Measurements from ENCODE around the gene IDH3A. TPM values are rescaled to one million over a fixed set of nuclear protein-coding genes. Genes with fewer than 3 reads are reported as not detected.

Gene IDH3A
- total and polyA plus RNA-seq, 11 donors, result 158 to 471 (median 290) TPM

DNA sequence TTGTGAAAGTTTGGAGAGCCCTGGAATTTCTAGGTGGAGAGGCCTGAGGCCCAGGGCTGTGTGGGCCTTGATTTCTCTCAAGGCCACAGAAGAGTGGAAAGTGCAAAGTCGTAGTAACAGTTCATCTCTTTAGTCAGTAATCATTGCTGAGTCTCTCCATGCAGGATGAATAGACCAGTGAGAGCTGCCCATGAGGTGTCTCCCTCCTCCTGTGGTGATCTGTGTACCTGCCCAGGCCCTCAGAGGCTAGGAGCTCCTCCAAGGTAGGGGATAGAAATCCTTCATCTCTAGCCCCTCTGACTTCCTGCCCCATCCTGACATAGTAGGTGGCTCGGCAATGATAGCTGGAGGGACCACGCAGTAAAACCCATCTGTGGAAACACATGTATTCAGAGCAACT is 6.8 kb upstream of the IDH3A start:
- DNase-seq, result no peak
- TF ChIP-seq POLR2A (IDR thresholded peaks at IDR 0.05), result no peak
- Histone ChIP-seq H3K36me3 (no peaks in the 10 kb centered on the region), H3K27me3 (no peaks in the 10 kb centered on the region), H3K4me3 (no peak overlapping the region), H3K9me3 (no peaks in the 10 kb centered on the region), H3K4me1 (peaks cover 0 to 5% (median 0%) of the 10 kb centered on the region in 12 donors), H3K27ac (no peak overlapping the region)
- 93 to 95% (median 93%) methylated on average over 3 of the region's 3 CpGs for WGBS, 4 donors
- intact Hi-C loops (cut with DNase I), result no loop called here
- ATAC-seq, result no peak

DNA sequence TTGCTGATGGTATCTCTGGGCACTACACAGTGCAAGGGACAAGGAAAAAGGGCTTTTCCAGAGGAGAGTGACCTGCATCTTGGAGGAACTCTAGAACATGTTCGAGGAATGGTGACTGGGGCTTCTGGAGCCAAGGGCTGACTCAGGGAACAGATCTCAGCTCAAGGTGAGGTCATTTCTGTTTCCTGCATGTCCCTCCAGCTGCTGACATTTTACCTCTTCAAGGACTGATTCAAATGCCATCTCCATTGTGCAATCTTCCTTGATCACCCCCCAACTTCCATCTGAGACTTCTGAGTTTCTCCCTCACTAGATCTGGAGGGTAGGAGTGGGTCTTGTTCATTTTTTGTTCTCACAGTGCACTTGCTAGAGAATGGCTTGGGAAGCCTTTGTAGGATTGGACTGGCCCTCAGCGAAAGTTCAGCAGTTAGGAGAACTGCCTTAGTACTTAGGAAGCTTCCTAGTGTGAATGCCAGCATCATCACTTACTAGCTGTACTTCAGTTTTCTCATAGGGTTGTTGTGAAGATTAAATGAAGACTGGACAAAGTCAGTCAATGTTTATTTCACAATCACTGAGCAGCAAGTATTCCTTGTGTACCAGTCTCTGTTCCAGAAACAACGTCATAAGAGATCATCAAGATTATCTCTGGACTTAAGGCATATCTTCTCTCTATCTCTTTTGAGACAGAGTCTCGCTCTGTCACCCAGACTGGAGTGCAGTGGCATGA is 2.6 kb upstream of the IDH3A start:
- TF ChIP-seq POLR2A (IDR thresholded peaks at IDR 0.05), result no peak
- TF ChIP-seq, protein P1, sequence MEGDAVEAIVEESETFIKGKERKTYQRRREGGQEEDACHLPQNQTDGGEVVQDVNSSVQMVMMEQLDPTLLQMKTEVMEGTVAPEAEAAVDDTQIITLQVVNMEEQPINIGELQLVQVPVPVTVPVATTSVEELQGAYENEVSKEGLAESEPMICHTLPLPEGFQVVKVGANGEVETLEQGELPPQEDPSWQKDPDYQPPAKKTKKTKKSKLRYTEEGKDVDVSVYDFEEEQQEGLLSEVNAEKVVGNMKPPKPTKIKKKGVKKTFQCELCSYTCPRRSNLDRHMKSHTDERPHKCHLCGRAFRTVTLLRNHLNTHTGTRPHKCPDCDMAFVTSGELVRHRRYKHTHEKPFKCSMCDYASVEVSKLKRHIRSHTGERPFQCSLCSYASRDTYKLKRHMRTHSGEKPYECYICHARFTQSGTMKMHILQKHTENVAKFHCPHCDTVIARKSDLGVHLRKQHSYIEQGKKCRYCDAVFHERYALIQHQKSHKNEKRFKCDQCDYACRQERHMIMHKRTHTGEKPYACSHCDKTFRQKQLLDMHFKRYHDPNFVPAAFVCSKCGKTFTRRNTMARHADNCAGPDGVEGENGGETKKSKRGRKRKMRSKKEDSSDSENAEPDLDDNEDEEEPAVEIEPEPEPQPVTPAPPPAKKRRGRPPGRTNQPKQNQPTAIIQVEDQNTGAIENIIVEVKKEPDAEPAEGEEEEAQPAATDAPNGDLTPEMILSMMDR (IDR thresholded peaks at IDR 0.05), result no peak
- no peaks in the 10 kb centered on the region for H3K9me3 ChIP-seq
- H3K4me3 ChIP-seq, result no peak overlapping the region
- no peaks in the 10 kb centered on the region for H3K36me3 ChIP-seq
- ATAC-seq, result no peak
- intact Hi-C loops (cut with DNase I), result no loop called here
- H3K4me1 ChIP-seq, result peaks cover 0 to 38% (median 25%) of the 10 kb centered on the region in 12 donors
- peak overlapping the region in 6 of 12 donors; percentile 29 to 86 (median 42) for H3K27ac ChIP-seq
- H3K27me3 ChIP-seq, result no peaks in the 10 kb centered on the region
- WGBS, 4 donors, result 83 to 90% (median 84%) methylated on average over 4 of the region's 4 CpGs
- no peak for DNase-seq

DNA sequence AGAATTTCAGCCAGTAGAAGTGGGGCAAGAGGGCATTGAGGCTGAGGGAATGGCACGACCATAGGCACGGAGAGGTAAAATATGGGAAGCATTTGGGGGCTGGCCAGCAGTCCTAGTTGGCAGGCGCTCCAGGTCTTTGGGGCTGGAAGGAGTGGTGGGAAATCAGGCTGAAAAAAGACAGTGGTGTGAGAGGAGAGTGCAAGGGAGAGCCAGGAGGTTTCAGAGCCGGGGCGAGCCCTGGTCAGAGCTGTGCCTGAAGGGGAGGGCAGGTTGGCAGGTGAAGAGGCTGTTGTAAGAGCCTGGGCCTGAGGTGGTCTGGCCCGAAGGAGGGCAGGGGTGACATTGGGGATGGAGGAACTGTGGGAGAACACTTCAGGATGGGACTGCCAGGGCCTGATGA is 1.6 kb upstream of the IDH3A start:
- no peak overlapping the region for H3K4me3 ChIP-seq
- no peaks in the 10 kb centered on the region for H3K9me3 ChIP-seq
- ATAC-seq (peak; percentile 25 to 51 (median 40)), DNase-seq (peak; percentile 41 to 71 (median 48))
- intact Hi-C loops (cut with DNase I), result no loop called here
- H3K4me1 ChIP-seq, result peaks cover 0 to 44% (median 25%) of the 10 kb centered on the region in 12 donors
- H3K36me3 ChIP-seq, result no peaks in the 10 kb centered on the region
- peak overlapping the region in 10 of 12 donors; percentile 3 to 86 (median 49) for H3K27ac ChIP-seq
- no peaks in the 10 kb centered on the region for H3K27me3 ChIP-seq
- no peak for TF ChIP-seq POLR2A (IDR thresholded peaks at IDR 0.05)
- TF ChIP-seq, protein P1 (IDR thresholded peaks at IDR 0.05), result no peak
- 55 to 71% (median 60%) methylated on average over 6 of the region's 6 CpGs for WGBS, 4 donors

DNA sequence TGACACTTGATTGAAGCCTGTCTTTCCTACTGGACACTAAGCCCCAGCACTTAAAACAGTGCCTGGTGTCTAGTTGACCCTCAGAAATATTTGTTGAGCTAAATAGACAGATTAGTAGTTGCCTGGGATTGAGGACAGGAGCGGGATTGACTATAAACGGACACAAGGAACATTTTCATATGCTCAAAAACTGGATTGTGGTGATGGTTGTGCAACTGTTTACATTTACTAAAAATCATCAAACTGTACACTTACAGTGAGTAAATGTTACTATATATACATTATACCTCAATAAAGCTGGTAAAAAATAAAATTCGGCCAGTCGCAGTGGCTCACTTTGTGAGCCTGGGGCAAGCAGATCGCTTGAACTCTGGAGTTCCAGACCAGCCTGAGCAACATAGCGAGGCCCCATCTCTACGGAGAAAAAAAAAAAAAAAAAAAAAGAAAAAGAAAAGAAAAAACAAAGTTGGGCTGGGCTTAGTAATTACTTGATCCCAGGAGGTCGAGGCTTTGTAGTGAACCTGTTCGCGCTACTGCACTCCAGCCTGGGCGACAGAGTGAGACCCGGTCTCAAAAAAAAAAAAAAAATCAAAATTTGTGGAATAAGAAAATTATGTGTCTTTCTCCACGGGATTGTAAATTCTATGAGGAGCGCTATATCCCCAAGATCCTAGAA is 632 bp upstream of the IDH3A start:
- DNase-seq (no peak), ATAC-seq (no peak)
- peak overlapping the region in 11 of 12 donors; percentile 32 to 95 (median 78) for H3K27ac ChIP-seq
- H3K9me3 ChIP-seq, result no peaks in the 10 kb centered on the region
- H3K36me3 ChIP-seq, result peaks cover 0 to 7% (median 0%) of the 10 kb centered on the region in 9 donors
- H3K4me1 ChIP-seq, result peaks cover 0 to 49% (median 28%) of the 10 kb centered on the region in 12 donors
- no peaks in the 10 kb centered on the region for H3K27me3 ChIP-seq
- WGBS, 4 donors, result 22 to 26% (median 24%) methylated on average over 14 of the region's 14 CpGs
- TF ChIP-seq, protein P1 (IDR thresholded peaks at IDR 0.05), result no peak
- TF ChIP-seq POLR2A (IDR thresholded peaks at IDR 0.05), result no peak
- intact Hi-C loops (cut with DNase I), result no loop called here
- H3K4me3 ChIP-seq, result peak overlapping the region; percentile 47 to 98 (median 82)
